Measurements from ENCODE around the gene PUM1.
"Not testable (repeated sequence)": the region's sequence is repeated elsewhere in the genome, so short reads cannot be mapped to it uniquely, and the experiment has no call there.

Gene PUM1

GRCh38 chr1:31054958-31055481, 10.5 kb downstream of the PUM1 start:
- no peak overlapping the region for H3K4me3 ChIP-seq (replicated peaks; ENCODE audit: low read depth, low read length)
- no peak for DNase-seq (ENCODE audit: low read depth)
- TF ChIP-seq CTCF (IDR thresholded peaks at IDR 0.05; ENCODE audit: low read length, missing control alignments), result no peak

GRCh38 chr1:31054349-31054748, 11.2 kb downstream of the PUM1 start:
- TF ChIP-seq CTCF (IDR thresholded peaks at IDR 0.05; ENCODE audit: low read length, missing control alignments), result no peak
- no peak overlapping the region for H3K4me3 ChIP-seq (replicated peaks; ENCODE audit: low read depth, low read length)
- no peak for DNase-seq (ENCODE audit: low read depth)

- not testable (repeated sequence) for DNase-seq (ENCODE audit: low read depth); H3K4me3 ChIP-seq (replicated peaks; ENCODE audit: low read depth, low read length)
Measured at GRCh38 chr1:31052613-31053012, 12.9 kb downstream of the PUM1 start.

- DNase-seq (ENCODE audit: low read depth), result no peak
- H3K4me3 ChIP-seq (replicated peaks; ENCODE audit: low read depth, low read length), result no peak overlapping the region
- no peak for TF ChIP-seq CTCF (IDR thresholded peaks at IDR 0.05; ENCODE audit: low read length, missing control alignments)
Measured at GRCh38 chr1:31051611-31052010, 13.9 kb downstream of the PUM1 start.

GRCh38 chr1:31047507-31047906, 18.0 kb downstream of the PUM1 start:
- DNase-seq (ENCODE audit: low read depth); H3K4me3 ChIP-seq (replicated peaks; ENCODE audit: low read depth, low read length): not testable (repeated sequence)

GRCh38 chr1:31043631-31044030, 21.9 kb downstream of the PUM1 start:
- no peak for DNase-seq (ENCODE audit: low read depth)
- no peak for TF ChIP-seq CTCF (IDR thresholded peaks at IDR 0.05; ENCODE audit: low read length, missing control alignments)

GRCh38 chr1:31042656-31043055, 22.9 kb downstream of the PUM1 start:
- DNase-seq (ENCODE audit: low read depth), result no peak
- H3K4me3 ChIP-seq (replicated peaks; ENCODE audit: low read depth, low read length), result no peak overlapping the region
- no peak for TF ChIP-seq CTCF (IDR thresholded peaks at IDR 0.05; ENCODE audit: low read length, missing control alignments)

More at GRCh38 chr1:31043631-31044030, 21.9 kb downstream of the PUM1 start:
- H3K4me3 ChIP-seq (replicated peaks; ENCODE audit: low read depth, low read length), result no peak overlapping the region

- DNase-seq (ENCODE audit: low read depth), result no peak
- no peak for TF ChIP-seq CTCF (IDR thresholded peaks at IDR 0.05; ENCODE audit: low read length, missing control alignments)
- H3K4me3 ChIP-seq (replicated peaks; ENCODE audit: low read depth, low read length), result no peak overlapping the region
Measured at GRCh38 chr1:31041529-31041928, 24.0 kb downstream of the PUM1 start.

Measured in fibroblast of pulmonary artery (primary cell).